HG03066 (cell line): ENCODE results near the gene DNAH10.

Experiments used
- ATAC-seq: cut with Tn5 transposase; IDR thresholded peaks from one replicate; pipeline ENCODE4 v1.9.1; 2021; ENCODE audit warnings: low read depth; ENCODE audit not compliant: unreplicated experiment

The DNAH10 gene

GRCh38 chr12:123747309-123747708 is 14.8 kb upstream of the DNAH10 start:
- no peak for ATAC-seq

GRCh38 chr12:123748161-123748560 is 13.9 kb upstream of the DNAH10 start:
- no peak for ATAC-seq

DNA sequence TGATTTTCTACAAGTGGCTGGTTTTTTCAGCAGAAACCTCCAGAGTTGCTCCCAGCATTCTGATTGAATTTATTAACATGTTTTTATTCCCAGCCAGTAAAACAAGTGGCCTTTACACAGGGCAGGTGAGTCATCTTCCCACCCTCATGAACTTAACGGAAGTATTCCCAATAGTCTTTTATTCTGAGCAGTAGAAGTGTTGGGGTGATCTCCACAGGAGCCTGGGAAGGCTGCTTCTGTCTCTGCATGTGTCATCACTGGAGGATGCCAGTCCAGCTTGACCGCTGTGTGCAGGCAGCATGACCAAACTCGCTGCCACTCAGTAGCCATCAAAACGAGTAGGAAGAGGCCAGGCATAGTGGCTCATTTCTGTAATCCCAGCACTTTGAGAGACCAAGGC is 13.4 kb upstream of the DNAH10 start:
- ATAC-seq: no peak

GRCh38 chr12:123749355-123749754 is 12.7 kb upstream of the DNAH10 start:
- ATAC-seq: no peak

DNA sequence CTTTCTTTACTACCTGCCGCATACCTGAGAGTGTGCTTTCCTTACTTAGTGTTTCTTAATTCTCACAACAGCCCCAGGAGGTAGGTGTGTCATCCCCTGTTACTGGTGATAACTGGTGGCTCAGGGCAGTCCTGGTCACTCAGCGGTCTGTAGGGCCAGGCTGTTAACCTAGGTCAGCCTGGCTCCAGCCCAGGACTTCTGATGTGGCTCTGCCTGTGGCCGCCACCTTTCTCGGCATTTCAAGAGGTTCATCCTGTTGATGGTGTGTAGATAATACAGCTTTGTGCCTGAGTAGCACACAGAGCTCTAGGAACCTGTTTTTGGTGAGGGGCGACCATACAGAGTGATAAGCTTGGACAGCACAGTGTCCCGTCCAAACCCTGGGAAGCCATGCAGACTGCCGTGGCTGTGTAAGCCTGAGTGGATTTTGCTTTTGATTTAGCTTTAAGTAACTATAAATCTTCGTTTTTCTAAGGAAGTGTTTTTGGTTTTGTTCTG is 11.9 kb upstream of the DNAH10 start:
- ATAC-seq: no peak

DNA sequence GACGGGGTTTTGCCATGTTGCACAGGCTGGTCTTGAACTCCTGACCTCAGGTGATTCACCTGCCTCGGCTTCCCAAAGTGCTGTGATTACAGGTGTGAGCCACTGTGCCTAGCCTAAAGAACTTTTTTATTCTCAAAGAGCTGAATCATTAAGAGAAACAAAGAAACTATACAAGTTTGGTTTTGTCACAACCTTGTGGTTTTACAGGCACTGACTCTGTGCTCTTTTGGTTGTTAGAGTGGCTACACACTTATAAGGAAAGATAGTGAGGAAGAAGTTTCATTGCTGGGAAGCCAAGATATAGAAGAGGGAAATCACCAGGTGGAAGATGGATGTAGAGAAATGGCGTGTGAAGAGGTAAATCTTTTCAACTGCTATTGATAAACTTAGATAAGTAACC is 10.1 kb upstream of the DNAH10 start:
- ATAC-seq: no peak

GRCh38 chr12:123754041-123754772 is 7.9 kb upstream of the DNAH10 start:
- ATAC-seq: no peak

DNA sequence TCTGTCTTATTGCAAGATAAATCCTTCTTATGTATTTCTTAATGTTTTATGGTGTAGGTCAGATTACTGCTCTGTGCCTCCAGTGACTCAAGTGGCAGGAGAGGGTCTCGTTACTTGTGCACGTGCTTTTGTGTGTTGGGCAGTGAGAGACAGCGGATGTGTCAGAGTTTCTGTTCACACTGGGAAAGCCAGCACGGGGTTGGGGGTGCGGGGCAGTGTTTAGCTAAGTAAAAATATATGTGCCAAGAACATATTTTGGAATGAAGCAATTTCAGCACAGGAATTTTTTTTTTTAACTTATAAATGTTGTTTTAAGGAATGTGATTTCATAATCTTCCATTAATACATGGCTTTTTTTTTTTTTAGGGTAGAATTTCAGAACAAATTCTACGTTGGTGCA is 4.5 kb upstream of the DNAH10 start:
- ATAC-seq: no peak

GRCh38 chr12:123760267-123760938 is 1.7 kb upstream of the DNAH10 start:
- ATAC-seq: no peak

GRCh38 chr12:123762715-123763052 is 583 bp downstream of the DNAH10 start:
- no peak for ATAC-seq

- no peak for ATAC-seq
Measured at GRCh38 chr12:123763093-123763492, 992 bp downstream of the DNAH10 start.

DNA sequence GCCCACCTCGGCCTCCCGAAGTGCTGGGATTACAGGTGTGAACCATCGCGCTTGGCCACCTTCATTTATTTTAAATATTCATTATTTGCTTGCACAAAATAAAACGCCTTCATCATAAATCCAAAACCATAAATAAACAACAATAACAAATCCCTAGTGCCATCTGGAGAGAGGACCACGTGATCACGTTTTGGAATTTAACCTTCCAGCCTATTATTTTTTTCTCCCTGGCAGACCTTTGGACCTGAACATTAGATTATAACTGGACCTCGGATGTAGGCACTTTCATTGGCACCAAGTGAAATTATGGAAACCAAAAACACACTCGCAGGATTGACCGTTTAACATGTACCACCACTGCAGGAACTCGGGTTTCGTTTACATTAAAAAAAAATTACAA is 2.0 kb downstream of the DNAH10 start:
- no peak for ATAC-seq

GRCh38 chr12:123765504-123766035 is 3.5 kb downstream of the DNAH10 start:
- no peak for ATAC-seq

DNA sequence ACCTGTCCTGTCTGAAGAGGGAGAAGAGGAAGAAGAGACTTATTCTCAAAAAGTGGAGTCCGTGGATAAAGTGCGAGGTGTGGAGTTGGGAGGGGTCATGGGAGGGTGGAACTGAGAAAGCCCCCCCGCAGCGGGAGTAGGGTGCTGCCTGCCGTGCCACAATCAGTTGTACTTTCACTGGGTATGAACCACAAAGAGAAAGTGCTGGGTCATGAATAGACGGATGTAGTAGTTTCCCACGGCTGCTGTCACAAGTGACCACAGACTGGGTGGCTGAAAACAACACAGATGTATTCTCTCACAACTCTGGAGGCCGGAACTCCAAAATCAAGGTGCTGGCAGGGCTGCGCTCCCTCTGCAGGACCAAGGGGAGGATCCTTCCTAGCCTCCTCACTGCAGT is 5.5 kb downstream of the DNAH10 start:
- ATAC-seq: peak; percentile 82

DNA sequence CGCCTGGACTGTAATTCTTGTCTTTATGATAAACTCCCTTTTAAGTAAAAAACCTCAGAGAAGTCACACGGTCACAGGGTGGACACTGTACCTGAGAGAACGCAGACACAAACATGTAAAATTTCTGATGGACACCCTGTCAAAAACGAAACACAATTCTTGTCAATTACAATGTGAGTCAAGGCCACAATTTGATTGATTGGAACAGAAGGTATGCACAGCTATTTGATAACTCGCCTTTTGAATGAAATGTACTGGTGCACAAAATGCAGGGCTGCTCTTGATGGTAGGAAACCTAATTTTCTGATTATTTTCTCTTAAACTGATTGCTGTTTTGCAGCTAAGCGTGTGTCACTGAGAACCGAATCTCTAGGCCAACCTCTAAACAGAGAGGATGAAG is 9.2 kb downstream of the DNAH10 start:
- no peak for ATAC-seq

DNA sequence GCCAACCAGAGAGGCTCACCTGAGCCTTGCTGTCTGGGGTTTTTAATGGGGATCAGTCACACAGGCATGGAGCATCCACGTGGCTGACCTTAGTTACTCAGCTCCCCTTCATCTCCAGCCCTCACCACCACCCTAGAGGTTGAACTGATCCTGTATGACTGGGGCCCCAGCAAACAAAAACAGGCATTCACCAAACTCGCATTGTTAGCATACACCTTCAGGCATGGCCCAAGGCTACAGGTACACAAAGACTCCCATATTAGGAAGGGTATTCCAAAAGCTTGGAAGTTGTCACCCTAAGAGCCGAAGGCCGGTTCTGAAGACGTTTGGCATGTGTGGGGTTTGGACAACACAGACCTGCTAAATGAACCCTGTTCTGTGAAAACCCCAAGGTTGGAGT is 10.0 kb downstream of the DNAH10 start:
- ATAC-seq: no peak

GRCh38 chr12:123773375-123773774 is 11.3 kb downstream of the DNAH10 start:
- no peak for ATAC-seq

- ATAC-seq: no peak
Measured at GRCh38 chr12:123779551-123779950, 17.4 kb downstream of the DNAH10 start.

DNA sequence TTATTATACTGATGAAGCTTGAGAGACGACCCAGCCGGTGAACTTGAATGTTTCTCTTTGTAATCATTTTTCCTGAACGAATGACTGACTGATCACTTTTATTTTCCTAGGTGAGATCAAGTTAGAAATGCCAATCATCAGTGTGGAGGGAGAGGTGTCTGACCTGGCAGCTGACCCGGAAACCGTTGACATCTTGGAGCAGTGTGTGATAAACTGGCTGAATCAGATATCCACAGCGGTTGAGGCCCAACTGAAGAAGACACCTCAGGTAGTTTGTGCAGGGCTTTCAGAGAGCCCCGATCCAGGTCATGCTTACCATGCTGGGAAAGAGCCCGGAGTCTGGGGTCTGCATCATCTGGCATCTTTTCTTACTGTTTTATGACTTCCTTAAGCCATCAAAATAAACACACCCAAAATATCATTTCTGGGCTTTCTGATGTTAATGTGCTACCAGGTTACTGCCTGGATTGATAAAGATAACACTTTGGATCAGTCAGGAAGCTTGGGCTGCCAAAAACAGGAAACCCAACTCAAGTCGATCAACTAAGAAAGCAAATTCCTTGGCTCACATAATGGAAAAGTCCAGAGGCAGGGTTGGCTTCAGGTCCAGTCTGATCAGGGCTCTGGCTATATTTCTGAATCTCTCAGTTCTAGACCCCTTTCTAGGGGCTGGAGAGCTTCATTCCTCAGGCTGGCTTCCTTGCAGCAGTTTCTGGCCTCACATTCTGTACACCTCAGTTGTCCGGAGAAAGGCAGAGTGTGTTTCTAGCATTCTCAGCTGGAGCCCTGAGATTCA is 21.1 kb downstream of the DNAH10 start:
- no peak for ATAC-seq

DNA sequence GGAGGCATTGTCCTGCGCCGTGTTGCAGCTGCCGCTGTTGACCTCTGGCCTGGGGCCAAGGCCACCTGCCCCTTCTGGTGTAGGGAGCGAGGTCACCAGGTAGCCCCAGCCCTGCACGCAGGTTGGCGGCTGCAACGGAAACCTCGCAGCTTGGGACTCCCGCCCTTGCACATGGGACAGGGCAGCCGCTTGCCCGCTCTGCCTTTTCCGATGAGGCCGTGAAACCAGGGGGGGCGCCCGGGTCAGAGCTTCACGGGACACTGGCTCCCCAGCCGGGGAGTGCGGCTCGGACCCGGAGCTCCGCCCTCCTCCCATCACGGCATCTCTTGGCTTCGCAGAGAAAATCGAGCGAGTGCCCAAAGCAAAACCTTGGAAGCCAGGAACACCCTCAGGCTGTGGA is 25.4 kb downstream of the DNAH10 start:
- no peak for ATAC-seq

- no peak for ATAC-seq
Measured at GRCh38 chr12:123788541-123788940, 26.4 kb downstream of the DNAH10 start.
